GOT3 (cell line): Measurements from ENCODE around the gene PRMT3.
"Not testable (repeated sequence)": the region's sequence is repeated elsewhere in the genome, so short reads cannot be mapped to it uniquely, and the experiment has no call there.

Source experiments
- DNase-seq: peaks from one replicate; lab custom pipeline; 2025; ENCODE audit warnings: mixed read lengths; lab: John Stamatoyannopoulos, UW

The PRMT3 gene

GRCh38 chr11:20374741-20375300 is 12.7 kb upstream of the PRMT3 start:
- DNase-seq = no peak

- DNase-seq = no peak
Measured at GRCh38 chr11:20376162-20376730, 11.3 kb upstream of the PRMT3 start.

- not testable (repeated sequence) for DNase-seq
Measured at GRCh38 chr11:20385996-20386395, 1.5 kb upstream of the PRMT3 start.

GRCh38 chr11:20388096-20389055 is 860 bp downstream of the PRMT3 start:
- no peak for DNase-seq

GRCh38 chr11:20397281-20397680 is 9.8 kb downstream of the PRMT3 start:
- no peak for DNase-seq

- no peak for DNase-seq
Measured at GRCh38 chr11:20399498-20399897, 12.0 kb downstream of the PRMT3 start.

- DNase-seq = no peak
Measured at GRCh38 chr11:20403059-20403458, 15.5 kb downstream of the PRMT3 start.

GRCh38 chr11:20406484-20406883 is 19.0 kb downstream of the PRMT3 start:
- no peak for DNase-seq

- DNase-seq = no peak
Measured at GRCh38 chr11:20407344-20407743, 19.8 kb downstream of the PRMT3 start.

GRCh38 chr11:20415432-20415831 is 27.9 kb downstream of the PRMT3 start:
- no peak for DNase-seq

GRCh38 chr11:20417771-20418170 is 30.3 kb downstream of the PRMT3 start:
- no peak for DNase-seq

- DNase-seq = no peak
Measured at GRCh38 chr11:20421946-20422345, 34.4 kb downstream of the PRMT3 start.

- DNase-seq = no peak
Measured at GRCh38 chr11:20429216-20429615, 41.7 kb downstream of the PRMT3 start.

GRCh38 chr11:20438637-20439036 is 51.1 kb downstream of the PRMT3 start:
- no peak for DNase-seq

- no peak for DNase-seq
Measured at GRCh38 chr11:20443596-20443995, 56.1 kb downstream of the PRMT3 start.

- no peak for DNase-seq
Measured at GRCh38 chr11:20444535-20444934, 57.0 kb downstream of the PRMT3 start.

- DNase-seq = no peak
Measured at GRCh38 chr11:20448834-20449233, 61.3 kb downstream of the PRMT3 start.

- DNase-seq = no peak
Measured at GRCh38 chr11:20450829-20451228, 63.3 kb downstream of the PRMT3 start.

- no peak for DNase-seq
Measured at GRCh38 chr11:20451568-20451967, 64.1 kb downstream of the PRMT3 start.

- DNase-seq = no peak
Measured at GRCh38 chr11:20452585-20452984, 65.1 kb downstream of the PRMT3 start.

- no peak for DNase-seq
Measured at GRCh38 chr11:20453657-20454316, 66.3 kb downstream of the PRMT3 start.

- no peak for DNase-seq
Measured at GRCh38 chr11:20457001-20457799, 69.7 kb downstream of the PRMT3 start.
